Measurements from ENCODE around the gene TCL1B. TPM values are rescaled to one million over a fixed set of nuclear protein-coding genes. Genes with fewer than 3 reads are reported as not detected.

TCL1B gene
- total RNA-seq, 4 donors from 2014 or later: not detected

DNA sequence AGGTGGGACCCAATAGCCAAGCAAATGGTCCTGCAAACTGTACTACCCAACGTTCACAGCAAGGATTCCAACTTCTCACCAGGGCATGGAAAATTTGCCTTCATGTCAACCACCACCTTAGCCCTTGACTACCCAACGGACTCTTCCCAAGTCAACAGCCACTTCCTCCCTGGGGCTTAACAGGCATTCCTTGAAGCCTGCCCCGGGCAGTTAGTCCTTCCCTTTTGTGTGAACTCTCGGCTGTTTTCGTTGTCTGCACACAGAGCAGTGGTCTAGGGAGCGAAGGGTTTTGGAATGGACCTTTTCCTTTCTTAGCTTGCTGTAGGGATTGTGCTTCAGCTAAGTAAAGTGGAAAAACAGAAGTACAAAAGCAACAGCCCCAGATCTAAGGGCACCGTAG, 35.2 kb upstream of the TCL1B start:
- WGBS: 71% methylated on average over 7 of the region's 7 CpGs
- H3K4me3 ChIP-seq: no peak overlapping the region
- no peaks in the 10 kb centered on the region for H3K36me3 ChIP-seq
- intact Hi-C loops (cut with DNase I): no loop called here
- H3K27me3 ChIP-seq: no peaks in the 10 kb centered on the region
- H3K4me1 ChIP-seq: no peaks in the 10 kb centered on the region
- no peak for DNase-seq (ENCODE audit: extremely low spot score)
- TF ChIP-seq POLR2AphosphoS5 (IDR thresholded peaks at IDR 0.05) (no peak), POLR2A (IDR thresholded peaks at IDR 0.05; ENCODE audit: low read depth) (no peak), EP300 (IDR thresholded peaks at IDR 0.05) (no peak)
- TF ChIP-seq, protein P1, sequence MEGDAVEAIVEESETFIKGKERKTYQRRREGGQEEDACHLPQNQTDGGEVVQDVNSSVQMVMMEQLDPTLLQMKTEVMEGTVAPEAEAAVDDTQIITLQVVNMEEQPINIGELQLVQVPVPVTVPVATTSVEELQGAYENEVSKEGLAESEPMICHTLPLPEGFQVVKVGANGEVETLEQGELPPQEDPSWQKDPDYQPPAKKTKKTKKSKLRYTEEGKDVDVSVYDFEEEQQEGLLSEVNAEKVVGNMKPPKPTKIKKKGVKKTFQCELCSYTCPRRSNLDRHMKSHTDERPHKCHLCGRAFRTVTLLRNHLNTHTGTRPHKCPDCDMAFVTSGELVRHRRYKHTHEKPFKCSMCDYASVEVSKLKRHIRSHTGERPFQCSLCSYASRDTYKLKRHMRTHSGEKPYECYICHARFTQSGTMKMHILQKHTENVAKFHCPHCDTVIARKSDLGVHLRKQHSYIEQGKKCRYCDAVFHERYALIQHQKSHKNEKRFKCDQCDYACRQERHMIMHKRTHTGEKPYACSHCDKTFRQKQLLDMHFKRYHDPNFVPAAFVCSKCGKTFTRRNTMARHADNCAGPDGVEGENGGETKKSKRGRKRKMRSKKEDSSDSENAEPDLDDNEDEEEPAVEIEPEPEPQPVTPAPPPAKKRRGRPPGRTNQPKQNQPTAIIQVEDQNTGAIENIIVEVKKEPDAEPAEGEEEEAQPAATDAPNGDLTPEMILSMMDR (IDR thresholded peaks at IDR 0.05): no peak
- no peak overlapping the region for H3K27ac ChIP-seq (replicated peaks in 1 of 4)
- no peaks in the 10 kb centered on the region for H3K9me3 ChIP-seq

DNA sequence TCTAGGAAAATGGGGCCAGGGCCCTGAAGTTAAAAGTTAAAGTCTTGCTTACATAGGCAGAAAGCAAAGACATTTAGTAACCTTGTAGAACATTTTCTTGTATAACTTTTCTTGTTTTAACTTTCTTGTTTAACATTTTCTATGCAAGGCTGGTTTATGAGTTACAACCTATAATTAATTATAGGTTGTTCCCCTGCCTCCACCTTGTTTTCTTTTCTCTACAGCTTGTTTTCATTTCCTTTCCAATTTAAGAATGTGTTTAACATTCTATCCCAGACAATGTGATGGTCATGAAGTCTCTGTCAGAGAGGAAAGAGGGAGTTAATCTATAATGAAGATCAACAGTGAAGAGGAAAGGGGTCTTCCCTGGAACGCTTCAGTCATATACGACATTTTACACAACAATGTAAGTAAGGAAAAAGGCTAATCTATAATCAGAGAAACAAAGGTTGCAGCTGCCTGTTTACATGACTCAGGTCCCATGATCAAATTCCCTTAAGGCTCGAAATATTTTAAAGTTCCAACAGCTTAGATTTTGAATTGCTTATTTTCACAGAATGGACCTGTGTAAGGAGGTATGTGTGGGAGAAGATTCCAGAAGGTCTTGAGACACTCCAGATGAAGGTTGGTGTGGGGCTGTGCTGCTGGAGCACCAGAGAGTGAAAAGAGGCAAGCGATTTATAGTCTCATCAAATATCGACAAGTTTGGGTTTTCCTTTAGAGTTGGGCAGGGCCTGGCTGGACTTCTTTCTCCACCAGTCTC, 34.2 kb upstream of the TCL1B start:
- H3K36me3 ChIP-seq: no peaks in the 10 kb centered on the region

DNA sequence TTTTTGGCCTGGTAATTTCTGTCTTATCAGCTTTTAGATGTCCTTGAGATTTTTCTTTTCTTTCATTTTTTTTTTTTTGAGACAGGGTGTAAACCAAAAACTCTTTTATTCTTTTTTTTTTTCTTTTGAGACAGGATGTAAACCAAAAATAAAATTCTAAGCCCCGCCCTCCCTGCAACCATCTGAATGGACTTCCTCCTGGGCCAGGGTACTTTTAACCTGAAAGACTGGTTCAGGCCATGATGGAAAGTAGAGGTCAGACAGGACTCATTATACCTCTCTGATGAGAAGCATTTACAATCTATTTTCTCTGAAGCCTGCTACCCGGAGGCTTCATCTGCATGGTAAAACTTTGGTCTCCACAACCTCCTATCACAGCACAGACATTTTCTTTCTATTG, 33.5 kb upstream of the TCL1B start:
- Histone ChIP-seq H3K9me3 (no peaks in the 10 kb centered on the region), H3K27ac (replicated peaks in 1 of 4) (no peak overlapping the region), H3K36me3 (no peaks in the 10 kb centered on the region), H3K4me1 (no peaks in the 10 kb centered on the region), H3K4me3 (no peak overlapping the region), H3K27me3 (peaks cover 0 to 2% (median 0%) of the 10 kb centered on the region in 4 donors)
- DNase-seq (ENCODE audit: extremely low spot score): no peak
- WGBS: 59% methylated on average over 2 of the region's 2 CpGs
- TF ChIP-seq EP300 (IDR thresholded peaks at IDR 0.05) (no peak), POLR2AphosphoS5 (IDR thresholded peaks at IDR 0.05) (no peak), POLR2A (IDR thresholded peaks at IDR 0.05; ENCODE audit: low read depth) (no peak)
- TF ChIP-seq, protein P1 (IDR thresholded peaks at IDR 0.05): no peak
- intact Hi-C loops (cut with DNase I): no loop called here

More for the DNA sequence above, 34.2 kb upstream of the TCL1B start:
- Histone ChIP-seq H3K9me3 (no peaks in the 10 kb centered on the region), H3K4me3 (no peak overlapping the region), H3K27ac (replicated peaks in 1 of 4) (no peak overlapping the region), H3K4me1 (no peaks in the 10 kb centered on the region), H3K27me3 (no peaks in the 10 kb centered on the region)
- WGBS: 47% methylated on average over 5 of the region's 5 CpGs
- no peak for DNase-seq (ENCODE audit: extremely low spot score)
- intact Hi-C loops (cut with DNase I): no loop called here
- TF ChIP-seq EP300 (IDR thresholded peaks at IDR 0.05): no peak
- TF ChIP-seq POLR2A (IDR thresholded peaks at IDR 0.05; ENCODE audit: low read depth): no peak
- TF ChIP-seq, protein P1 (IDR thresholded peaks at IDR 0.05): no peak
- no peak for TF ChIP-seq POLR2AphosphoS5 (IDR thresholded peaks at IDR 0.05)

DNA sequence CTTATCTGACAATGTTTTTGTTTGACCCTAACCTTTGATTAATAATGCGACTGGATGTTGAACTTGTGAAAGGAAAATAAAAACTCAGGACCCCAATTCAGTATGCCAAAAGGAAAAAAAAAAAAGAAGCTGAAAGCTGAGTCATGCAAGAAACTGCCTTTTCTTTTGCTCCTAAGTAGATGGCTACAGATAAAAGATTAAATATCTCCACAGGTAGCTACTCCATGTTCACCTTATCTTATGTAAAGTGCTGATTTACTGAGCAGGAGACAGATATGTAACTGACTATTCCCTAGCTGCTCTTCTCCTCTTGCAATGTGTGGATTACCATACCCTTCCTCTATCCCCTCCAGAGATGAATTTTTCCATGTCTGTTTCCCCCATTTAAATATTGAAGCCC, 30.8 kb upstream of the TCL1B start:
- WGBS: 49% methylated on average over 1 of the region's 1 CpG

More for the DNA sequence above, 30.8 kb upstream of the TCL1B start:
- H3K4me1 ChIP-seq: no peaks in the 10 kb centered on the region
- H3K4me3 ChIP-seq: no peak overlapping the region
- no peak for TF ChIP-seq POLR2A (IDR thresholded peaks at IDR 0.05; ENCODE audit: low read depth)
- TF ChIP-seq, protein P1 (IDR thresholded peaks at IDR 0.05): no peak
- no peak for TF ChIP-seq POLR2AphosphoS5 (IDR thresholded peaks at IDR 0.05)
- no peak for TF ChIP-seq EP300 (IDR thresholded peaks at IDR 0.05)
- intact Hi-C loops (cut with DNase I): no loop called here
- no peak for DNase-seq (ENCODE audit: extremely low spot score)
- H3K36me3 ChIP-seq: no peaks in the 10 kb centered on the region
- peaks cover 0 to 30% (median 2%) of the 10 kb centered on the region in 4 donors for H3K27me3 ChIP-seq
- H3K27ac ChIP-seq (replicated peaks in 1 of 4): no peak overlapping the region
- H3K9me3 ChIP-seq: no peaks in the 10 kb centered on the region
